Thyroid gland (tissue), 4 donors: ENCODE results near the gene DAB1. TPM values are rescaled to one million over a fixed set of nuclear protein-coding genes. Genes with fewer than 3 reads are reported as not detected.

ENCODE experiments used
- DNase-seq, 2 donors: peaks; one replicate each; pipeline ENCODE4 v3.0.0-alpha.2; 2019
- H3K27ac ChIP-seq, 3 donors: fragments of 200-600 bp; sonication (generic); 1 replicate in 2 of 3; 2 replicates in 1 of 3; pipeline ENCODE4 v1.5.1; 2016 to 2019; ENCODE audit warnings: mild to moderate bottlenecking in 1 of 3, moderate library complexity in 1 of 3
- H3K27me3 ChIP-seq: fragments of 200-600 bp; sonication (generic); one replicate; pipeline ENCODE4 v1.5.1; 2019
- H3K36me3 ChIP-seq, 2 donors: fragments of 200-600 bp; sonication (generic); one replicate each; pipeline ENCODE4 v1.5.1; 2016 to 2019
- H3K4me1 ChIP-seq, 2 donors: fragments of 200-600 bp; sonication (generic); one replicate each; pipeline ENCODE4 v1.5.1; 2017 to 2019
- H3K4me3 ChIP-seq, 3 donors: fragments of 200-600 bp; sonication (generic); replicated peaks in 1 of 3; 1 replicate in 2 of 3; 2 replicates in 1 of 3; pipeline ENCODE4 v1.5.1; 2016; ENCODE audit warnings: mild to moderate bottlenecking in 1 of 3
- H3K9me3 ChIP-seq: fragments of 200-600 bp; sonication (generic); one replicate; pipeline ENCODE4 v1.5.1; 2017
- CTCF ChIP-seq, 6 experiments: fragments of 200-600 bp in 3 of 6; fragments of 450-650 bp in 3 of 6; sonication (generic) in 3 of 6; IDR thresholded peaks; one replicate each; pipeline ENCODE4 v1.5.1; 2016 to 2019; ENCODE audit warnings: antibody characterized with exemption in 6 of 6, mild to moderate bottlenecking in 2 of 6, inconsistent platforms in 1 of 6, moderate library complexity in 1 of 6
- POLR2A ChIP-seq, 2 donors: fragments of 450-650 bp; IDR thresholded peaks; one replicate each; pipeline ENCODE4 v1.6.1; 2017; ENCODE audit warnings: antibody characterized with exemption in 2 of 2, mild to moderate bottlenecking in 2 of 2, moderate library complexity in 1 of 2
- WGBS, 2 donors: methylation state at CpG; one replicate each; pipeline ENCODE4 v1.1.5; 2017; 5-methylcytosine and 5-hydroxymethylcytosine counted together
- intact Hi-C: fragments of 100-400 bp; cut with DNase I; formaldehyde crosslinking; loops from one replicate; pipeline ENCODE4 v1.15.1; 2023
- total RNA-seq, 4 donors: library from RNA; depleted of rRNA; stranded (reverse); fragments of >200 nt; gene quantifications; one replicate each; pipeline ENCODE4 v1.2.3, GENCODE V29; 2016

DAB1 gene
- total RNA-seq, 4 donors from 2014 or later = under 0.01 to 0.83 (median 0.21) TPM

- H3K27ac ChIP-seq = no peak overlapping the region
- no peaks in the 10 kb centered on the region for H3K9me3 ChIP-seq
- H3K4me3 ChIP-seq = no peak overlapping the region
- TF ChIP-seq CTCF (IDR thresholded peaks at IDR 0.05) (no peak), POLR2A (IDR thresholded peaks at IDR 0.05) (no peak)
- no peaks in the 10 kb centered on the region for H3K4me1 ChIP-seq
- WGBS, 2 donors = 94 to 96% methylated on average over 4 of the region's 4 CpGs
- no peaks in the 10 kb centered on the region for H3K27me3 ChIP-seq
- DNase-seq = no peak
- intact Hi-C loops = no loop called here
- no peaks in the 10 kb centered on the region for H3K36me3 ChIP-seq
These were observed 95.9 kb downstream of the DAB1 start for GRCh38 chr1:57327946-57328345.

- DNase-seq = no peak
These were observed 96.5 kb downstream of the DAB1 start for GRCh38 chr1:57327336-57327735.

GRCh38 chr1:57325536-57325935, 98.3 kb downstream of the DAB1 start:
- intact Hi-C loops = no loop called here

More at GRCh38 chr1:57327336-57327735, 96.5 kb downstream of the DAB1 start:
- intact Hi-C loops = no loop called here
- Histone ChIP-seq H3K4me1 (no peaks in the 10 kb centered on the region), H3K9me3 (no peaks in the 10 kb centered on the region), H3K4me3 (no peak overlapping the region), H3K27me3 (no peaks in the 10 kb centered on the region), H3K36me3 (no peaks in the 10 kb centered on the region), H3K27ac (no peak overlapping the region)
- WGBS, 2 donors = 83% methylated on average over 5 of the region's 5 CpGs
- no peak for TF ChIP-seq CTCF (IDR thresholded peaks at IDR 0.05)
- TF ChIP-seq POLR2A (IDR thresholded peaks at IDR 0.05) = no peak

GRCh38 chr1:57325117-57325516, 98.7 kb downstream of the DAB1 start:
- Histone ChIP-seq H3K9me3 (no peaks in the 10 kb centered on the region), H3K4me1 (no peaks in the 10 kb centered on the region), H3K27me3 (no peaks in the 10 kb centered on the region), H3K4me3 (no peak overlapping the region), H3K36me3 (no peaks in the 10 kb centered on the region), H3K27ac (no peak overlapping the region)
- TF ChIP-seq POLR2A (IDR thresholded peaks at IDR 0.05) = no peak
- TF ChIP-seq CTCF (IDR thresholded peaks at IDR 0.05) = no peak
- WGBS, 2 donors = 81 to 87% methylated on average over 4 of the region's 4 CpGs
- intact Hi-C loops = no loop called here
- no peak for DNase-seq

More at GRCh38 chr1:57325536-57325935, 98.3 kb downstream of the DAB1 start:
- Histone ChIP-seq H3K9me3 (no peaks in the 10 kb centered on the region), H3K27me3 (no peaks in the 10 kb centered on the region), H3K27ac (no peak overlapping the region), H3K4me1 (no peaks in the 10 kb centered on the region), H3K4me3 (no peak overlapping the region), H3K36me3 (no peaks in the 10 kb centered on the region)
- DNase-seq = no peak
- no peak for TF ChIP-seq CTCF (IDR thresholded peaks at IDR 0.05)
- TF ChIP-seq POLR2A (IDR thresholded peaks at IDR 0.05) = no peak
- 68% methylated on average over 1 of the region's 1 CpG for WGBS, 2 donors

GRCh38 chr1:57324388-57324787, 99.5 kb downstream of the DAB1 start:
- Histone ChIP-seq H3K27me3 (no peaks in the 10 kb centered on the region), H3K27ac (no peak overlapping the region), H3K9me3 (no peaks in the 10 kb centered on the region), H3K4me1 (no peaks in the 10 kb centered on the region), H3K4me3 (no peak overlapping the region), H3K36me3 (no peaks in the 10 kb centered on the region)
- 92 to 96% methylated on average over 3 of the region's 3 CpGs for WGBS, 2 donors
- TF ChIP-seq POLR2A (IDR thresholded peaks at IDR 0.05) = no peak
- no peak for TF ChIP-seq CTCF (IDR thresholded peaks at IDR 0.05)
- no peak for DNase-seq
- intact Hi-C loops = no loop called here
